Astrocyte (in vitro differentiated cells and primary cell): ENCODE measurements around the gene CMC1. TPM values are rescaled to one million over a fixed set of nuclear protein-coding genes. Genes with fewer than 3 reads are reported as not detected.
"Not testable (repeated sequence)": the region's sequence is repeated elsewhere in the genome, so short reads cannot be mapped to it uniquely, and the experiment has no call there.

ENCODE experiments used
- DNase-seq: peaks from one replicate; pipeline ENCODE4 v3.0.0-alpha.2; 2010; ENCODE audit warnings: low read depth
- FAIRE-seq: peaks from 2 replicates; lab custom pipeline; 2011; peaks lifted over from hg19 to GRCh38; lab: Jason Lieb, UNC
- H2AFZ ChIP-seq: 2 replicates; pipeline ENCODE4 v1.6.0; 2012; ENCODE audit warnings: low read depth, low read length, inconsistent platforms
- H3K27ac ChIP-seq: 2 replicates; pipeline ENCODE4 v1.5.1; 2011; ENCODE audit warnings: low read depth, low read length, inconsistent platforms
- H3K27me3 ChIP-seq: 2 replicates; pipeline ENCODE4 v1.6.0; 2011; ENCODE audit warnings: low read length, inconsistent platforms; ENCODE audit not compliant: insufficient read depth
- H3K36me3 ChIP-seq: 2 replicates; pipeline ENCODE4 v1.5.1; 2011; ENCODE audit warnings: low read length, inconsistent platforms; ENCODE audit not compliant: insufficient read depth
- H3K4me1 ChIP-seq: 2 replicates; pipeline ENCODE4 v1.5.1; 2011; ENCODE audit warnings: low read length, inconsistent platforms; ENCODE audit not compliant: insufficient read depth
- H3K4me2 ChIP-seq: 2 replicates; pipeline ENCODE4 v1.6.0; 2012; ENCODE audit warnings: low read length, inconsistent platforms
- H3K4me3 ChIP-seq: 2 replicates; pipeline ENCODE4 v1.5.1; 2011; ENCODE audit warnings: low read depth, mild to moderate bottlenecking, low read length, inconsistent platforms; ENCODE audit not compliant: insufficient read depth
- H3K79me2 ChIP-seq: 2 replicates; pipeline ENCODE4 v1.6.0; 2012; ENCODE audit warnings: mild to moderate bottlenecking, low read length, inconsistent platforms; ENCODE audit not compliant: insufficient read depth
- H3K9ac ChIP-seq: 2 replicates; pipeline ENCODE4 v1.6.0; 2012; ENCODE audit warnings: mild to moderate bottlenecking, low read length, inconsistent platforms
- H3K9me3 ChIP-seq: 2 replicates; pipeline ENCODE4 v1.5.1; 2012; ENCODE audit warnings: low read depth, mild to moderate bottlenecking, low read length, inconsistent platforms; ENCODE audit not compliant: insufficient read depth
- H4K20me1 ChIP-seq: 2 replicates; pipeline ENCODE4 v1.6.0; 2012; ENCODE audit warnings: low read length, inconsistent platforms; ENCODE audit not compliant: insufficient read depth
- H3K27ac Mint-ChIP-seq: one replicate; pipeline ENCODE4 v1.8.0; 2021; ENCODE audit warnings: mild to moderate bottlenecking, mixed read lengths; ENCODE audit not compliant: unreplicated experiment
- H3K27me3 Mint-ChIP-seq: one replicate; pipeline ENCODE4 v1.8.0; 2021; ENCODE audit warnings: low read depth, mixed read lengths; ENCODE audit not compliant: unreplicated experiment
- H3K36me3 Mint-ChIP-seq: one replicate; pipeline ENCODE4 v1.8.0; 2021; ENCODE audit warnings: low read depth, mixed read lengths; ENCODE audit not compliant: unreplicated experiment
- H3K4me1 Mint-ChIP-seq: one replicate; pipeline ENCODE4 v1.8.0; 2021; ENCODE audit warnings: low read depth, mixed read lengths; ENCODE audit not compliant: unreplicated experiment
- H3K4me3 Mint-ChIP-seq: one replicate; pipeline ENCODE4 v1.8.0; 2021; ENCODE audit warnings: mild to moderate bottlenecking, moderate library complexity, mixed read lengths; ENCODE audit not compliant: unreplicated experiment
- H3K9me3 Mint-ChIP-seq: one replicate; pipeline ENCODE4 v1.8.0; 2021; ENCODE audit warnings: mild to moderate bottlenecking, mixed read lengths; ENCODE audit not compliant: unreplicated experiment
- CTCF ChIP-seq: IDR thresholded peaks from 2 replicates; pipeline ENCODE4 v1.5.1; 2011; ENCODE audit warnings: low read depth, mild to moderate bottlenecking, inconsistent platforms, low read length, moderate library complexity; ENCODE audit not compliant: insufficient read depth
- EZH2 ChIP-seq: IDR thresholded peaks from 2 replicates; pipeline ENCODE4 v1.6.1; 2012; ENCODE audit warnings: mild to moderate bottlenecking, low read length, inconsistent platforms; ENCODE audit not compliant: insufficient read depth
- total RNA-seq: library from RNA; stranded (reverse); gene quantifications from 2 replicates; pipeline ENCODE4 v1.2.1, GENCODE V29; 2021

The CMC1 gene
- total RNA-seq, 1 donor from 2014 or later: 13.4 TPM

GRCh38 chr3:28267984-28268849 is 26.8 kb downstream of the CMC1 start:
- no peaks in the 10 kb centered on the region for H3K4me1 Mint-ChIP-seq
- no peak overlapping the region for H3K4me3 Mint-ChIP-seq
- H3K9me3 Mint-ChIP-seq: peaks cover 9% of the 10 kb centered on the region
- no peaks in the 10 kb centered on the region for H3K36me3 ChIP-seq
- no peak overlapping the region for H3K27ac ChIP-seq
- no peaks in the 10 kb centered on the region for H3K9me3 ChIP-seq
- H4K20me1 ChIP-seq: no peaks in the 10 kb centered on the region
- H3K79me2 ChIP-seq: no peaks in the 10 kb centered on the region
- H3K4me3 ChIP-seq: no peak overlapping the region
- peaks cover 11% of the 10 kb centered on the region for H3K36me3 Mint-ChIP-seq
- no peak for TF ChIP-seq CTCF
- no peak for TF ChIP-seq EZH2
- FAIRE-seq: no peak
- DNase-seq: no peak
- H3K27ac Mint-ChIP-seq: no peak overlapping the region
- no peak overlapping the region for H3K9ac ChIP-seq
- no peak overlapping the region for H3K4me2 ChIP-seq
- H3K4me1 ChIP-seq: no peaks in the 10 kb centered on the region
- no peak overlapping the region for H2AFZ ChIP-seq
- H3K27me3 Mint-ChIP-seq: no peaks in the 10 kb centered on the region
- no peaks in the 10 kb centered on the region for H3K27me3 ChIP-seq

GRCh38 chr3:28268989-28269388 is 27.6 kb downstream of the CMC1 start:
- H3K36me3 Mint-ChIP-seq: peaks cover 17% of the 10 kb centered on the region
- H3K9me3 ChIP-seq: no peaks in the 10 kb centered on the region
- H3K27ac ChIP-seq: no peak overlapping the region
- no peaks in the 10 kb centered on the region for H3K4me1 Mint-ChIP-seq
- H3K27me3 ChIP-seq: no peaks in the 10 kb centered on the region
- H3K9me3 Mint-ChIP-seq: peaks cover 15% of the 10 kb centered on the region
- no peak overlapping the region for H3K4me3 Mint-ChIP-seq
- H3K4me1 ChIP-seq: no peaks in the 10 kb centered on the region
- H3K36me3 ChIP-seq: no peaks in the 10 kb centered on the region
- FAIRE-seq: no peak
- no peak overlapping the region for H3K27ac Mint-ChIP-seq
- no peak overlapping the region for H3K9ac ChIP-seq
- no peaks in the 10 kb centered on the region for H3K79me2 ChIP-seq
- H3K4me2 ChIP-seq: no peak overlapping the region
- H4K20me1 ChIP-seq: no peaks in the 10 kb centered on the region
- TF ChIP-seq CTCF: no peak
- no peak for TF ChIP-seq EZH2
- H2AFZ ChIP-seq: no peak overlapping the region
- no peaks in the 10 kb centered on the region for H3K27me3 Mint-ChIP-seq
- H3K4me3 ChIP-seq: no peak overlapping the region
- no peak for DNase-seq

GRCh38 chr3:28269884-28270283 is 28.5 kb downstream of the CMC1 start:
- H3K36me3 Mint-ChIP-seq: peaks cover 20% of the 10 kb centered on the region
- H3K79me2 ChIP-seq: not testable (repeated sequence)

More at GRCh38 chr3:28269884-28270283, 28.5 kb downstream of the CMC1 start:
- H3K4me1 ChIP-seq, H3K9ac ChIP-seq, H3K36me3 ChIP-seq, H3K27me3 Mint-ChIP-seq, DNase-seq, H2AFZ ChIP-seq, FAIRE-seq, H3K27ac Mint-ChIP-seq, H3K4me3 Mint-ChIP-seq, H3K4me1 Mint-ChIP-seq, H4K20me1 ChIP-seq, H3K4me3 ChIP-seq, H3K27me3 ChIP-seq, H3K9me3 ChIP-seq, H3K27ac ChIP-seq, H3K4me2 ChIP-seq: not testable (repeated sequence)
- H3K9me3 Mint-ChIP-seq: peaks cover 21% of the 10 kb centered on the region
